Uterus (tissue), 4 donors: ENCODE measurements around the gene TIAM1. TPM values are rescaled to one million over a fixed set of nuclear protein-coding genes. Genes with fewer than 3 reads are reported as not detected.

Experiments
- DNase-seq, 2 donors: peaks; one replicate each; pipeline ENCODE4 v3.0.0-alpha.2; 2019 to 2020
- H3K27ac ChIP-seq, 2 donors: fragments of 200-600 bp; sonication (generic); 1 replicate in 1 of 2; 2 replicates in 1 of 2; pipeline ENCODE4 v1.5.1; 2016 to 2018
- H3K27me3 ChIP-seq, 2 donors: fragments of 200-600 bp; sonication (generic); one replicate each; pipeline ENCODE4 v1.5.1; 2018 to 2019; ENCODE audit warnings: control low read depth in 1 of 2
- H3K36me3 ChIP-seq, 2 donors: fragments of 200-600 bp; sonication (generic); one replicate each; pipeline ENCODE4 v1.5.1; 2019; ENCODE audit warnings: control low read depth in 1 of 2
- H3K4me1 ChIP-seq, 2 donors: fragments of 200-600 bp; sonication (generic); one replicate each; pipeline ENCODE4 v1.5.1; 2018 to 2019; ENCODE audit warnings: control low read depth in 1 of 2
- H3K4me3 ChIP-seq, 2 donors: fragments of 200-600 bp; sonication (generic); 1 replicate in 1 of 2; 2 replicates in 1 of 2; pipeline ENCODE4 v1.5.1; 2018 to 2019; ENCODE audit warnings: mild to moderate bottlenecking in 1 of 2
- H3K9me3 ChIP-seq, 2 donors: fragments of 200-600 bp; sonication (generic); one replicate each; pipeline ENCODE4 v1.5.1; 2019; ENCODE audit warnings: control low read depth in 1 of 2
- POLR2A ChIP-seq, 2 donors: fragments of 450-650 bp; IDR thresholded peaks; one replicate each; pipeline ENCODE4 v1.6.1; 2016; ENCODE audit warnings: antibody characterized with exemption in 2 of 2, mild to moderate bottlenecking in 1 of 2, moderate library complexity in 1 of 2
- intact Hi-C: fragments of 100-400 bp; cut with DNase I; formaldehyde crosslinking; loops from one replicate; pipeline ENCODE4 v1.15.1; 2023; ENCODE audit warnings: low total_unique reads
- total RNA-seq, 4 donors: library from RNA; depleted of rRNA in 3 of 4; stranded (reverse); fragments of >200 nt in 3 of 4; gene quantifications; one replicate each; pipeline versions ENCODE4 v1.1.0 to v1.2.4, GENCODE V29; 2014 to 2023
- TF ChIP-seq, protein P1 (sequence below), 4 experiments: fragments of 200-600 bp in 2 of 4; fragments of 450-650 bp in 2 of 4; sonication (generic) in 2 of 4; IDR thresholded peaks; one replicate each; pipeline ENCODE4 v1.5.1; 2016 to 2019; ENCODE audit warnings: antibody characterized with exemption in 4 of 4, mild to moderate bottlenecking in 2 of 4, moderate library complexity in 1 of 4
- donor health status: DM: yes; HTN: yes; CAD: no.

Gene TIAM1
- total RNA-seq, 4 donors from 2014 or later = 14.4 to 74.9 (median 39.5) TPM

DNA sequence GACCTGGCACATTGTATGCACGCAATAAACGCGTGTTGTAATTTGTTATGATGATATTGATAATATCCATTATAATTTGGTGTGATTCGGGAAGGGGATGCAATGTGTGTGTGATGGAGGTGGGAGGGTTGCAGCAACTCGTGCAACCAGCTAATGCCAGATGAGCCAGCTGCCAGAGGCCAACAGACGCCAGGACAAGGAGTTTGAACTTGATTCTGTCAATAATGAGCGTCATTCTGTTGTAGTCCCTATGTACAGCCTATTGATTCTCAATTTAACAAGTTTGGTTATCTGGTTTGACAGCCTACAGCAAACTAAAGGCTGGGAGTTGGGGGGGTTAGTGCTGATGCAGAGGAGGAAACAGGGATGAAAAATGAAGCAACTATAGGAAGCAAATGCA is 35.5 kb downstream of the TIAM1 start:
- intact Hi-C loops = no loop called here
- Histone ChIP-seq H3K27ac (no peak overlapping the region), H3K9me3 (no peaks in the 10 kb centered on the region), H3K27me3 (no peaks in the 10 kb centered on the region), H3K36me3 (no peaks in the 10 kb centered on the region), H3K4me3 (no peak overlapping the region), H3K4me1 (no peaks in the 10 kb centered on the region)
- no peak for DNase-seq
- TF ChIP-seq POLR2A (IDR thresholded peaks at IDR 0.05) = no peak
- TF ChIP-seq, protein P1, sequence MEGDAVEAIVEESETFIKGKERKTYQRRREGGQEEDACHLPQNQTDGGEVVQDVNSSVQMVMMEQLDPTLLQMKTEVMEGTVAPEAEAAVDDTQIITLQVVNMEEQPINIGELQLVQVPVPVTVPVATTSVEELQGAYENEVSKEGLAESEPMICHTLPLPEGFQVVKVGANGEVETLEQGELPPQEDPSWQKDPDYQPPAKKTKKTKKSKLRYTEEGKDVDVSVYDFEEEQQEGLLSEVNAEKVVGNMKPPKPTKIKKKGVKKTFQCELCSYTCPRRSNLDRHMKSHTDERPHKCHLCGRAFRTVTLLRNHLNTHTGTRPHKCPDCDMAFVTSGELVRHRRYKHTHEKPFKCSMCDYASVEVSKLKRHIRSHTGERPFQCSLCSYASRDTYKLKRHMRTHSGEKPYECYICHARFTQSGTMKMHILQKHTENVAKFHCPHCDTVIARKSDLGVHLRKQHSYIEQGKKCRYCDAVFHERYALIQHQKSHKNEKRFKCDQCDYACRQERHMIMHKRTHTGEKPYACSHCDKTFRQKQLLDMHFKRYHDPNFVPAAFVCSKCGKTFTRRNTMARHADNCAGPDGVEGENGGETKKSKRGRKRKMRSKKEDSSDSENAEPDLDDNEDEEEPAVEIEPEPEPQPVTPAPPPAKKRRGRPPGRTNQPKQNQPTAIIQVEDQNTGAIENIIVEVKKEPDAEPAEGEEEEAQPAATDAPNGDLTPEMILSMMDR (IDR thresholded peaks at IDR 0.05) = no peak

DNA sequence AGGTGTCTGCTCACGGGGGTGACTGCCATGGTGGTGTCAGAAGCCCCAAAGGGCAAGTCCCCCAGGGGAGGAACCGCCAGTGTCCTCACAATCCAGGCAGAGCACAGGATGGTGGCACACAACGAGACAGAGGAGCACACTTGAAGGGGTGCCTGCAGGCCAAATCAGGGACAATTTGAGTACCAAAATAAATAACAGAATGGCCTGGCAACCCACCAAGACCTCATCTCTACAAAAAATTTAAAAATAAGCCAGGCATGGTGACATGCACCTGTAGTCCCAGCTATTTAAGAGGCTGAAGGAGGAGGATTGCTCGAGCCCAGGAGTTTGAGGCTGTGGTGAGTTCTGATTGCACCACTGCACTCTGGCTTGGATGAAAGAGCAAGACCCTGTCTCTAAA is 38.2 kb downstream of the TIAM1 start:
- no peak for DNase-seq
- H3K9me3 ChIP-seq = no peaks in the 10 kb centered on the region

DNA sequence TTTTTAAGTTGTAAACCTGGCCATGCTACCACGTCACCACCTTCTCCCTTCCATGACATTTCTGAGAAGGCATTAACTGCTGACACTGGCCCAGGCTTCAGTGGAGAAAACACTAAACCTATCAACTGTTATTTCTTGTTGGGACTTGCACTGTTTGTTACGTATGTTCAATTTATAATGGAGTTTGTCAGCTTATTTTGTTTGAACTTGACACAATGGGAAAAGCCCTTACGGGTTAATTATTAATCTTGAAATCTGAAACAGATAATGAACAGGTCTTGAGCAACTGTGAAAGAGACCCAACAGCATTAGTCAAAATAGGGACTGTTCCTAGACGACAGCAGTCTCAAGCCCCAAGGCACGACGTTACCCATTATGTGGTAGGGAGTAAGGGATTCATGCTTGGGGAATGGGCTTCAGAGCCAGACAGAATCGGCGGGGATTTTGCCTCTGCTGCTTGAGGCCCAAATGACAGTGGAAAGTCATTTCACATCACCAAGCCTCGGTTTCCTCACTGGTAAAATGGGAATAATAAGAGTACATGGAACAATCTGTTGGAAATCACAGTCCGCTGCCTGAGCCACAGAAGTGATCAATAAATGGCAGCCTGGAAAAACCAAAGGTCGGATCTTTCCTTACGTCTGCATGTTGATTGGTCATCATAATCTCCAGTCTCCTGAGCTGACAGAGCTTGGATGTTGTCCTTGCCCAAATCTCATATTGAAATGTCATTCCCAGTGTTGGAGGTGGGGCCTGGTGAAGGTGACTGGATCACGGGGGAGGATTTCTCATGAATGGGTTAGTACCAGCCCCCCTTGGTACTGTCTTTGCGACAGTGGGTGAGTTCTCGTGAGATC is 44.5 kb downstream of the TIAM1 start:
- TF ChIP-seq, protein P1 (IDR thresholded peaks at IDR 0.05) = no peak
- no peak for TF ChIP-seq POLR2A (IDR thresholded peaks at IDR 0.05)
- no peaks in the 10 kb centered on the region for H3K27me3 ChIP-seq
- H3K9me3 ChIP-seq = no peaks in the 10 kb centered on the region
- no peak overlapping the region for H3K4me3 ChIP-seq
- no peak overlapping the region for H3K27ac ChIP-seq
- intact Hi-C loops = no loop called here
- DNase-seq = no peak
- H3K36me3 ChIP-seq = no peaks in the 10 kb centered on the region
- H3K4me1 ChIP-seq = no peaks in the 10 kb centered on the region

More for the DNA sequence above, 38.2 kb downstream of the TIAM1 start:
- intact Hi-C loops = no loop called here
- no peak overlapping the region for H3K27ac ChIP-seq
- H3K36me3 ChIP-seq = no peaks in the 10 kb centered on the region
- no peak overlapping the region for H3K4me3 ChIP-seq
- TF ChIP-seq, protein P1 (IDR thresholded peaks at IDR 0.05) = no peak
- TF ChIP-seq POLR2A (IDR thresholded peaks at IDR 0.05) = no peak
- H3K27me3 ChIP-seq = no peaks in the 10 kb centered on the region
- H3K4me1 ChIP-seq = no peaks in the 10 kb centered on the region

DNA sequence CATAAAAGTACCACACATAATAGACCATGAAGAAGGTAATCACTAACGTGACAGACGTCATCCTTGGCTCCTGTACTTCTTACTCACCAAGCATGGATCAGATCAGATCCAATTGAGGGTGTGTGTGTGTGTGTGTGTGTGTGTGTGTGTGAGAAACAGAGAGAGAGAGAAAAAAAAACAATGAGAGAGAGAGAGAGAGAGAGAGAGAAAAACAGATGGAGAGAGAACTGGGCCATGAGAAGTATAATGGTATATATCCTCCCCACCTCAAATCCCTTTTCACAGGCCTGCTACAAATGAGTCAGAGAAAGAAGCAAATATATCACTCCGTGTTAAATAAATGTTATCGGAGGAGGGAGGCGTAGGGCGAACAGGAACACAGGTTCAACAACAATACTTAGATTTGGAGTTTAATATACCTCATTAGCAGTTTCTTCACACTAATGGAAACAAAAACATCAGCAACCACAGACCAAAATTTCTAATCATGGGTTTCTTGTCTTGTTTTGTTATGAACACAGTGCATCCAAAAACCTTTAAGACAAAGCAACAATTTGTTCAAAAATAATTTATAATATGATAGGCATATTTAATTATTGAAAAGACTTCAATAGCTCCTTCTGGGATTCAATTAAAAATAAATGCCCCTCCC is 45.3 kb downstream of the TIAM1 start:
- H3K4me3 ChIP-seq = no peak overlapping the region
- no peaks in the 10 kb centered on the region for H3K27me3 ChIP-seq
- H3K4me1 ChIP-seq = no peaks in the 10 kb centered on the region
- TF ChIP-seq, protein P1 (IDR thresholded peaks at IDR 0.05) = no peak
- TF ChIP-seq POLR2A (IDR thresholded peaks at IDR 0.05) = no peak
- H3K9me3 ChIP-seq = no peaks in the 10 kb centered on the region
- intact Hi-C loops = no loop called here
- H3K27ac ChIP-seq = no peak overlapping the region
- no peaks in the 10 kb centered on the region for H3K36me3 ChIP-seq
- no peak for DNase-seq

DNA sequence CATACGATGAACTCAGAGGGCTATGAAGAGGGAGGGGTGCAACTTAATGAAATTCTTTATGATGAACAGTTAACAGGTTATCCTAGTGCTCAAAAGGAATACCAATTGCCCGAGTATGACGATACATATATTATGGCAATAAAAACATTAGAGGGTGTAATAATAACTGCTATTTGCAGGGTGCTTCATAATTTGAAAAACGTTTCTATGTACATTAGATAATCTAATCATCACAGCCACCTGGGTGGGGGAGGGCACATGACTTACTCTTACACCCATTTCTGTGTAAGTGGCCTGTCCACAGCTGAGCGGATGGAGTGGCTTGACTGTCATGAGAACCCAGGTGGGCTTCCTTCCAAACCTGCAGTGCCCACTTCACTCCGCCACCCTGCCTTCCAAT is 46.3 kb downstream of the TIAM1 start:
- H3K9me3 ChIP-seq = no peaks in the 10 kb centered on the region
- H3K4me1 ChIP-seq = no peaks in the 10 kb centered on the region
- no peak overlapping the region for H3K27ac ChIP-seq
- no peak for DNase-seq
- H3K36me3 ChIP-seq = no peaks in the 10 kb centered on the region
- intact Hi-C loops = no loop called here
- H3K27me3 ChIP-seq = no peaks in the 10 kb centered on the region
- TF ChIP-seq, protein P1 (IDR thresholded peaks at IDR 0.05) = no peak
- TF ChIP-seq POLR2A (IDR thresholded peaks at IDR 0.05) = no peak
- no peak overlapping the region for H3K4me3 ChIP-seq
